Upper lobe of right lung (tissue), 1 donor: ENCODE results near the gene BECN2. TPM values are rescaled to one million over a fixed set of nuclear protein-coding genes. Genes with fewer than 3 reads are reported as not detected.

Experiments used
- ATAC-seq: fragments of 200-7000 bp; cut with Tn5 transposase; one replicate; pipeline ENCODE4 v1.9.1; 2020; ENCODE audit warnings: mild to moderate bottlenecking, moderate library complexity
- DNase-seq: peaks from one replicate; pipeline ENCODE4 v3.0.0-alpha.2; 2020
- H3K27ac ChIP-seq: fragments of 200-600 bp; one replicate; pipeline ENCODE4 v1.8.0; 2022
- H3K27me3 ChIP-seq: fragments of 200-600 bp; one replicate; pipeline ENCODE4 v1.8.0; 2022; ENCODE audit warnings: mild to moderate bottlenecking
- H3K36me3 ChIP-seq: fragments of 200-600 bp; one replicate; pipeline ENCODE4 v1.8.0; 2022
- H3K4me1 ChIP-seq: fragments of 200-600 bp; one replicate; pipeline ENCODE4 v1.8.0; 2022
- H3K4me3 ChIP-seq: fragments of 200-600 bp; one replicate; pipeline ENCODE4 v1.8.0; 2022; ENCODE audit warnings: mild to moderate bottlenecking
- H3K9me3 ChIP-seq: fragments of 200-600 bp; one replicate; pipeline ENCODE4 v1.8.0; 2022
- intact Hi-C: fragments of 100-400 bp; cut with DNase I; formaldehyde crosslinking; loops from one replicate; pipeline ENCODE4 v1.11.0; 2022
- total RNA-seq: library from RNA; stranded (reverse); fragmentation: NEBNext Ultra II Directional; extraction: Animal tissue kit (Norgen Biotek cat#: 25700); gene quantifications from one replicate; pipeline ENCODE4 v1.2.1, GENCODE V29; 2021
- TF ChIP-seq, protein P1 (sequence below): fragments of 200-600 bp; IDR thresholded peaks from one replicate; pipeline ENCODE4 v1.8.0; 2022; ENCODE audit warnings: antibody characterized with exemption
- donor health status: DM: no; HTN: yes; CAD: no; lungs with severe emphysema.

BECN2 gene
- total RNA-seq, 1 donor from 2014 or later: not detected

DNA sequence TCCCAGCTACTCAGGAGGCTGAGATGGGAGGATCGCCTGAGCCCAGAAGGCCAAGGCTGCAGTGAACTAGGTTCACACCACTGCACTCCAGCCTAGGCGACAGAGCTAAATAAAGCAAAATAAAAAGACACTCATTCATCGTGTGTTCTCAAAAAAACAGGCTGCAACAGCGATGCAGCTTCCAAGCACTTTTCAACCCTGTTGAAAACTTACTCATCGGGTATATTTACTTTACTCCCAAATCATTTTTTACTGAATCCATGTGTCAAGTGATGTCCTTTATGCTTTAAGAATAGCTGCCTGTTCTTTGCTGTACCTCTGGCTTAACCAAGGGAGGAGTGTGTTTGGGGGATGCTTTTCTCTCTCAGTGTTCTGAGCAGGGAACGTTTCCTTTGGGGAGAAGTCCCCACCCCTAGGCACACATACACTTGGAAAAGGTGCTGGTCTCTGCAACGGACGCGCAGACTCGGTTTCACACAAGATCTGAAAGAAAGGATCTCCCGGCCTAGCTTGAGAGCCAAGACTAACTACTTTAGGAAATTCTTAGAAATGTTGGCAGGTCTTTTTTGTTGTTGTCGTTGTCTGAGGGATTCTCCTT is 39.9 kb downstream of the BECN2 start:
- Histone ChIP-seq H3K27me3 (no peaks in the 10 kb centered on the region), H3K27ac (no peak overlapping the region), H3K36me3 (no peaks in the 10 kb centered on the region), H3K9me3 (no peaks in the 10 kb centered on the region), H3K4me3 (no peak overlapping the region), H3K4me1 (no peaks in the 10 kb centered on the region)
- intact Hi-C loops: no loop called here
- TF ChIP-seq, protein P1, sequence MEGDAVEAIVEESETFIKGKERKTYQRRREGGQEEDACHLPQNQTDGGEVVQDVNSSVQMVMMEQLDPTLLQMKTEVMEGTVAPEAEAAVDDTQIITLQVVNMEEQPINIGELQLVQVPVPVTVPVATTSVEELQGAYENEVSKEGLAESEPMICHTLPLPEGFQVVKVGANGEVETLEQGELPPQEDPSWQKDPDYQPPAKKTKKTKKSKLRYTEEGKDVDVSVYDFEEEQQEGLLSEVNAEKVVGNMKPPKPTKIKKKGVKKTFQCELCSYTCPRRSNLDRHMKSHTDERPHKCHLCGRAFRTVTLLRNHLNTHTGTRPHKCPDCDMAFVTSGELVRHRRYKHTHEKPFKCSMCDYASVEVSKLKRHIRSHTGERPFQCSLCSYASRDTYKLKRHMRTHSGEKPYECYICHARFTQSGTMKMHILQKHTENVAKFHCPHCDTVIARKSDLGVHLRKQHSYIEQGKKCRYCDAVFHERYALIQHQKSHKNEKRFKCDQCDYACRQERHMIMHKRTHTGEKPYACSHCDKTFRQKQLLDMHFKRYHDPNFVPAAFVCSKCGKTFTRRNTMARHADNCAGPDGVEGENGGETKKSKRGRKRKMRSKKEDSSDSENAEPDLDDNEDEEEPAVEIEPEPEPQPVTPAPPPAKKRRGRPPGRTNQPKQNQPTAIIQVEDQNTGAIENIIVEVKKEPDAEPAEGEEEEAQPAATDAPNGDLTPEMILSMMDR: no peak
- no peak for DNase-seq
- ATAC-seq: no peak

DNA sequence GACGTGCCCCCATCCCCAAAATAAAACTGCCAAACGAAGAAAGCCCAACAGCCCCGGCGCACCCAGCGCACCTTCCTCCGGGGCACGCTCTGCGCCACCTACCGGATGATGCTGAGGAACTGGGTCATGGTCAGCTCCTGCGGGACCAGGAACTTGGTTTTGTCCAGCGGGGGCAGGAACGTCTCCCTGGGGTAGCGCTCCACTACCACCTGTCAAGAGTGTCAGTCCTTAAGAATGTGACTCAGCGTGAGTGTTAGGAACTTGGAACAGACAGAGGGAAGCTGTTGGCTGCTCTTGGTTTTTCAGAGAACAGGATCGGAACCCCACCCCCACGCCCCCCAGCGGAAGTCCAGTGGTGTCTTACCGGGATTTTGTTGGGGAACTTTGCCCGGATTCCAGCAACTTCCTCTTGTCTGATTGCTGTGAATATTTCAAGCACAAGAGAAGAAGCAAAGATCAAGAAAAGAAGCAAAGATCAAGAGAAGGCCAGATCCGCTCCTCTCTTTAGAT is 40.9 kb downstream of the BECN2 start:
- intact Hi-C loops: no loop called here
- peak; percentile 86 for DNase-seq
- TF ChIP-seq, protein P1: peak; percentile 64
- H3K9me3 ChIP-seq: no peaks in the 10 kb centered on the region
- H3K4me1 ChIP-seq: no peaks in the 10 kb centered on the region
- H3K27ac ChIP-seq: peak overlapping the region; percentile 71
- H3K27me3 ChIP-seq: no peaks in the 10 kb centered on the region
- peak; percentile 91 for ATAC-seq
- H3K36me3 ChIP-seq: no peaks in the 10 kb centered on the region
- H3K4me3 ChIP-seq: peak overlapping the region; percentile 44

DNA sequence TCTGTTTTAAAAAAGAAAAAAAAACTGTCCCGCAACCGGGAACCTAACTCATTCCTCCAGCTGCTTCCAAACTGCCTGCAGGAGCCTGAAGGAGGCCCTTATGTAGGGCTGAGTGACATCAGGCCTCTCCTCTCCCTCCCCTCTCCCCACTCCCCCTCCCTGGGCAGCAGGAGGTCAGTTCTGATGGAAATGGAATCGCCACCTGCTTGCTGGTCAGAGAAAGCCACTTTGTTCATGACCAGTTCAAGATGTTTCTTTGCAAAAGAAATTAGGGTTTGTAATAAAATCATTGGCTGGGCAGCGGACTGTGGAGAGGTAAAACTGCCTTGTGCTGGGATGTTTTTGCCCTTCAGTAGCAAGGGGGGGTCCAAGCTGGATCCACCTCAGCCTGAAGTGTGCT is 41.5 kb downstream of the BECN2 start, which contains the start of gene MAP1LC3C:
MAP1LC3C (minus strand) TSS at position 73 of the 400 bp plus-strand sequence. CDS start 90 bp downstream, outside the sequence.
- Histone ChIP-seq H3K27ac (peak within 1 kb of the TSS; percentile 71), H3K27me3 (no peaks in the 10 kb centered on the region), H3K4me1 (no peaks in the 10 kb centered on the region), H3K9me3 (no peaks in the 10 kb centered on the region), H3K4me3 (peak within 1 kb of the TSS; percentile 44), H3K36me3 (no peaks in the 10 kb centered on the region)
- intact Hi-C loops: no loop called here
- no peak for DNase-seq
- ATAC-seq: no peak
- TF ChIP-seq, protein P1: no peak

DNA sequence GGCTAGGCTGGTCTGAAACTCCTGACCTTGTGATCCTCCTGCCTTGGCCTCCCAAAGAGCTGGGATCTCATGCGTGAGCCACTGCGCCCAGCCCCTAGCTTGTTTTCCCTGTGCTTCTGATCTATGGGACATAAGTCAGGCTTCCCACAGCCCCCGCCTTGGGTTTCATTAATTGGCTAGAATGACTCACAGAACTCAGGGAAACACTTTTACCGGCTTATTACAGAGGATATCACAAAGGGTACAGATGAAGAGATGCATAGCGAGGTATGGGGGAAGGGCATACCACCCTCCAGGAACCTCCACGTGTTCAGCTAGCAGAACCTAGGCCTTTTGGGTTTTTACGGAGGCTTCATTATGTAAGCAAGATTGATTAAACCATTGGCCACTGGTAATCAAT is 42.9 kb downstream of the BECN2 start:
- Histone ChIP-seq H3K27me3 (no peaks in the 10 kb centered on the region), H3K27ac (no peak overlapping the region), H3K4me1 (no peaks in the 10 kb centered on the region), H3K36me3 (no peaks in the 10 kb centered on the region), H3K9me3 (no peaks in the 10 kb centered on the region), H3K4me3 (no peak overlapping the region)
- no peak for DNase-seq
- intact Hi-C loops: no loop called here
- TF ChIP-seq, protein P1: no peak
- ATAC-seq: no peak

DNA sequence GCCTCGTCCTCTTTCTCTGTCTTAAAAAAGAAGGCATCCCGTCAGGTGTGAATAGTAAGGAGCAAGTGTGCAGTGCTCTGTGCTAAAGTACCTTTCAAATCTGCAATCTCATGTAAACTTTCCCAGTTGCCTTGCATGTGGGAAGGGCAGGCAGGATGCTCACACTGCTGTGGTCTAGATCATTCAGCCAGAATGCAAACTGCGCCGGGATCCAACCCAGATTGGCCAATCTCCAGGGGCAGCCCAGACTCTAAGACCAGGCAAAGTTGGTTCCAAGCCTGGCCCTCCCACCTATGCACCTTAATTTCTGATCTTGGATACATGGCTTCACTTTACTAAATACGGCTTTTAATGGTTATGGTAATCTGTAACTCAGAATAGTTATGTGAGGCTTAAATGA is 44.5 kb downstream of the BECN2 start:
- Histone ChIP-seq H3K27me3 (no peaks in the 10 kb centered on the region), H3K4me3 (no peak overlapping the region), H3K9me3 (no peaks in the 10 kb centered on the region), H3K27ac (peak overlapping the region; percentile 36), H3K4me1 (no peaks in the 10 kb centered on the region), H3K36me3 (no peaks in the 10 kb centered on the region)
- DNase-seq (no peak), ATAC-seq (no peak)
- intact Hi-C loops: no loop called here
- TF ChIP-seq, protein P1: no peak

DNA sequence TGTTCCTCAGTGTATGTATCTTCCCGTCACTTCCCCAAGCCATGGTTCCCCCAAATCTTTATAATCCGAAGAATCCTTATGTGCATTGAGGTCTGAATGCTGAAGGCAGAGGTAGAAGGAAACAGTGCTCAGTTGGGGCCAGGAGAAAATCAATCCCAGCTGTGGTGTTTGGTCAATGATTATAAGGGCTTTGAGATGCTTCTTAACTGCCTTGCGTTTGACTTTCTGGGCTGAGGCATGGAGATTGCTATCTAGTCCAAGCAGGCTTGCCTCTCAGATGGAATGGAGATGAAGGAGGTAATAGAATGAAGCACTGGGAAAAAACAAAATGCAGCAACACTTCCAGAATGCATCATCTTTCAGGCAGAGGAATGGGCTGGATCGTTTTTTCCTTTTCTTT is 44.9 kb downstream of the BECN2 start:
- Histone ChIP-seq H3K4me1 (no peaks in the 10 kb centered on the region), H3K27me3 (no peaks in the 10 kb centered on the region), H3K27ac (peak overlapping the region; percentile 36), H3K36me3 (no peaks in the 10 kb centered on the region), H3K9me3 (no peaks in the 10 kb centered on the region), H3K4me3 (no peak overlapping the region)
- intact Hi-C loops: no loop called here
- no peak for DNase-seq
- no peak for ATAC-seq
- TF ChIP-seq, protein P1: no peak
